Kidney (tissue), 14 donors: Measurements from ENCODE around the gene MPHOSPH9. TPM values are rescaled to one million over a fixed set of nuclear protein-coding genes. Genes with fewer than 3 reads are reported as not detected.

ENCODE experiments used
- DNase-seq, 5 donors: peaks; one replicate each; pipeline ENCODE4 v3.0.0-alpha.2; 2013 to 2020
- FAIRE-seq: peaks from 2 replicates; lab custom pipeline; 2012; peaks lifted over from hg19 to GRCh38; lab: Jason Lieb, UNC
- H3K27ac ChIP-seq, 2 donors: one replicate each; pipeline ENCODE4 v1.7.0; 2013; ENCODE audit warnings: low read depth in 2 of 2, low read length in 2 of 2, inconsistent platforms in 1 of 2
- H3K27me3 ChIP-seq: one replicate; pipeline ENCODE4 v1.7.1; 2013; ENCODE audit warnings: low read length, inconsistent platforms; ENCODE audit not compliant: control insufficient read depth, insufficient read depth
- H3K36me3 ChIP-seq, 3 donors: one replicate each; pipeline versions ENCODE4 v1.7.0 to v1.7.1; 2013; ENCODE audit warnings: low read length in 3 of 3, control low read depth in 1 of 3, inconsistent platforms in 1 of 3; ENCODE audit not compliant: insufficient read depth in 3 of 3, control insufficient read depth in 2 of 3
- H3K4me1 ChIP-seq, 3 donors: one replicate each; pipeline versions ENCODE4 v1.7.0 to v1.7.1; 2013; ENCODE audit warnings: low read length in 3 of 3, inconsistent platforms in 1 of 3, low read depth in 1 of 3; ENCODE audit not compliant: control insufficient read depth in 2 of 3, insufficient read depth in 2 of 3
- H3K4me3 ChIP-seq, 3 donors: one replicate each; pipeline versions ENCODE4 v1.7.0 to v1.8.1; 2013; ENCODE audit warnings: low read length in 3 of 3, control low read depth in 1 of 3, inconsistent platforms in 1 of 3
- H3K9ac ChIP-seq, 3 donors: one replicate each; pipeline versions ENCODE4 v1.7.0 to v1.7.1; 2013; ENCODE audit warnings: low read length in 3 of 3, control low read depth in 1 of 3, inconsistent platforms in 1 of 3
- H3K9me3 ChIP-seq, 3 donors: one replicate each; pipeline versions ENCODE4 v1.7.0 to v1.7.1; 2013; ENCODE audit warnings: low read length in 3 of 3, control low read depth in 1 of 3, inconsistent platforms in 1 of 3; ENCODE audit not compliant: control insufficient read depth in 2 of 3, insufficient read depth in 1 of 3
- intact Hi-C: fragments of 100-400 bp; cut with DNase I; formaldehyde crosslinking; loops from one replicate; pipeline ENCODE4 v1.11.1; 2022
- polyA plus RNA-seq: library from polyadenylated mRNA; stranded (reverse); fragments of 350-450 nt; fragmentation: Illumina TruSeq; extraction: RNeasy Lipid Tissue Mini Kit (QIAGEN cat#74804); gene quantifications from one replicate; pipeline ENCODE4 v1.2.3, GENCODE V29; 2014; ENCODE audit warnings: low read depth, low replicate concordance; ENCODE audit not compliant: insufficient read depth
- total RNA-seq: library from RNA; stranded (reverse); fragmentation: NEBNext Ultra II Directional; extraction: Animal tissue kit (Norgen Biotek cat#: 25700); gene quantifications from one replicate; pipeline ENCODE4 v1.2.1, GENCODE V29; 2021
- TF ChIP-seq, protein P1 (sequence below): IDR thresholded peaks from 3 replicates; pipeline ENCODE4 v1.5.1; 2012; ENCODE audit warnings: mild to moderate bottlenecking, moderate library complexity, borderline replicate concordance; ENCODE audit not compliant: insufficient read depth; ENCODE audit errors: extremely low read depth
- donor health status: control.
- donor health status: control.
- donor health status: control.
- donor health status: control.
- donor health status: control.
- donor health status: DM: yes; HTN: yes; CAD: no.
- donor health status: Normal renal cell carcinoma (clear cell type).

Gene MPHOSPH9
- total and polyA plus RNA-seq, 2 donors from 2014 or later: 7.2 to 25.2 TPM

DNA sequence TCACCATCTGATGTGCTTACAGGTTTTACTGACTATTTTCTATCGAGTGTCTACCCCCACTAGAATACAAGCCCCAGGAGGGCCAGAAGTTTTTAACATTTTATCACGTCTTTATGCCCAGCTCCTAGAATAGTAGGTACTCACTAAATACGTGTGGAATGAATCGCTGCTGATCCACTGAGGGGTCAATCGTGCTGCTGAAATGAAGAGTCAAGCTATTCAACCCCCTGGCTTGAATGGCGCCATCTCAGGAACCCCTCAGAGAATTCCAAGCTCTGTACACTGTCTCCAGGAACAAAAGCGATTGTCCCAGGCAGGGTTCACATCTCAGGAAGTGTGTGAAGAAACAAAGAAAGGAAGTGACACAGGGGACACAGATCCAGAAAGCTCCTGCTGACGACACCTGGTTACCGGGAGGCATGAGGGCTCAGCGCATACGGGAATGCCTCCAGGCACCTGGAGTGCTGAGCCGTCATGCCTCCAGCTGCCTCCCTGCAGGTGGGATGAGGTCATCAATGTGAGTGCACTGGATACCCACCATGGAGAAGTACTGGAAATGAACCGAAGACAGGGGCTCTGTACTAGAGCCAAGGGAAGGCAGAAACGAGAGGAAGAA lies 127.6 kb downstream of the MPHOSPH9 start:
- Histone ChIP-seq H3K9me3 (no peaks in the 10 kb centered on the region), H3K4me3 (peak overlapping the region in 1 of 3 donors; percentile 11), H3K9ac (no peak overlapping the region), H3K36me3 (peaks cover 0 to 8% (median 0%) of the 10 kb centered on the region in 3 donors), H3K27ac (peak overlapping the region; percentile 74 to 81), H3K27me3 (no peaks in the 10 kb centered on the region), H3K4me1 (peaks cover 0 to 8% (median 0%) of the 10 kb centered on the region in 3 donors)
- intact Hi-C loops: no loop called here
- peak in 1 of 5 donors; percentile 32 for DNase-seq
- FAIRE-seq: no peak
- TF ChIP-seq, protein P1, sequence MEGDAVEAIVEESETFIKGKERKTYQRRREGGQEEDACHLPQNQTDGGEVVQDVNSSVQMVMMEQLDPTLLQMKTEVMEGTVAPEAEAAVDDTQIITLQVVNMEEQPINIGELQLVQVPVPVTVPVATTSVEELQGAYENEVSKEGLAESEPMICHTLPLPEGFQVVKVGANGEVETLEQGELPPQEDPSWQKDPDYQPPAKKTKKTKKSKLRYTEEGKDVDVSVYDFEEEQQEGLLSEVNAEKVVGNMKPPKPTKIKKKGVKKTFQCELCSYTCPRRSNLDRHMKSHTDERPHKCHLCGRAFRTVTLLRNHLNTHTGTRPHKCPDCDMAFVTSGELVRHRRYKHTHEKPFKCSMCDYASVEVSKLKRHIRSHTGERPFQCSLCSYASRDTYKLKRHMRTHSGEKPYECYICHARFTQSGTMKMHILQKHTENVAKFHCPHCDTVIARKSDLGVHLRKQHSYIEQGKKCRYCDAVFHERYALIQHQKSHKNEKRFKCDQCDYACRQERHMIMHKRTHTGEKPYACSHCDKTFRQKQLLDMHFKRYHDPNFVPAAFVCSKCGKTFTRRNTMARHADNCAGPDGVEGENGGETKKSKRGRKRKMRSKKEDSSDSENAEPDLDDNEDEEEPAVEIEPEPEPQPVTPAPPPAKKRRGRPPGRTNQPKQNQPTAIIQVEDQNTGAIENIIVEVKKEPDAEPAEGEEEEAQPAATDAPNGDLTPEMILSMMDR: no peak

DNA sequence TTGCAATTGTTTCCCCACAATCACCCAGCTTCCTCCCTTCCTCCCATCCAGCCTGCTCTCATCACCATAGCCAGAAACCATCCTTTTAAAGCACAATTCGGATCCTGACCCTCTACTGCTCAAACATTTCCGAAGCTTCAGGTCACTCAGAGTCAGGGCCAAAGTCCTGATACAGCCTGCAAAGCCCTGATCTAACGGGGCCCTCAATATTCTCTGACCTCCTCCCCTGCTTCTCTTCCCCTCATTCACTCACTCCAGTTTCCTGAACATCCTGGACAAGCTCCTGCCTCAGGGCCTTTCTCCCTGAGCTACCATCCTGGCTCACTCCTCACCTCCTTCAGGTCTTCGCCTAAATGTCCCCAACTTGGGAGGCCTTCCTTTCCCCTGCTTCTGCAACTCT lies 128.1 kb downstream of the MPHOSPH9 start:
- Histone ChIP-seq H3K9ac (no peak overlapping the region), H3K4me3 (peak overlapping the region in 1 of 3 donors; percentile 11), H3K4me1 (peaks cover 0 to 8% (median 0%) of the 10 kb centered on the region in 3 donors), H3K9me3 (no peaks in the 10 kb centered on the region), H3K27ac (peak overlapping the region; percentile 26 to 39), H3K36me3 (peaks cover 0 to 8% (median 0%) of the 10 kb centered on the region in 3 donors), H3K27me3 (no peaks in the 10 kb centered on the region)
- TF ChIP-seq, protein P1: no peak
- DNase-seq: no peak
- FAIRE-seq: no peak
- intact Hi-C loops: no loop called here

Other genes with a start within 250 kb of the MPHOSPH9 start
- gene PITPNM2, start 82.1 kb downstream of the MPHOSPH9 start, total RNA-seq: 41.7 TPM
- 5.7 TPM for gene PITPNM2, start 82.1 kb downstream of the MPHOSPH9 start, polyA plus RNA-seq
- 17.8 TPM for gene MTRFR, start 295 bp upstream of the MPHOSPH9 start, total RNA-seq
- gene MTRFR, start 295 bp upstream of the MPHOSPH9 start, polyA plus RNA-seq: 12.8 TPM
- gene CDK2AP1, start 38.7 kb upstream of the MPHOSPH9 start, total RNA-seq: 80.1 TPM
- gene CDK2AP1, start 38.7 kb upstream of the MPHOSPH9 start, polyA plus RNA-seq: 104 TPM
- gene SBNO1, start 131.7 kb upstream of the MPHOSPH9 start, total RNA-seq: 32.0 TPM
- gene SBNO1, start 131.7 kb upstream of the MPHOSPH9 start, polyA plus RNA-seq: 4.3 TPM
- 26.7 TPM for gene KMT5A, start 151.0 kb upstream of the MPHOSPH9 start, total RNA-seq
- 13.1 TPM for gene KMT5A, start 151.0 kb upstream of the MPHOSPH9 start, polyA plus RNA-seq
- gene RILPL2, start 203.5 kb upstream of the MPHOSPH9 start, total RNA-seq: 8.0 TPM
- 11.1 TPM for gene RILPL2, start 203.5 kb upstream of the MPHOSPH9 start, polyA plus RNA-seq
- 23.6 TPM for gene SNRNP35, start 225.0 kb upstream of the MPHOSPH9 start, total RNA-seq
- 51.2 TPM for gene SNRNP35, start 225.0 kb upstream of the MPHOSPH9 start, polyA plus RNA-seq